Measurements from ENCODE around the gene CLEC2A.
"Not testable (repeated sequence)": the region's sequence is repeated elsewhere in the genome, so short reads cannot be mapped to it uniquely, and the experiment has no call there.

The CLEC2A gene

DNA sequence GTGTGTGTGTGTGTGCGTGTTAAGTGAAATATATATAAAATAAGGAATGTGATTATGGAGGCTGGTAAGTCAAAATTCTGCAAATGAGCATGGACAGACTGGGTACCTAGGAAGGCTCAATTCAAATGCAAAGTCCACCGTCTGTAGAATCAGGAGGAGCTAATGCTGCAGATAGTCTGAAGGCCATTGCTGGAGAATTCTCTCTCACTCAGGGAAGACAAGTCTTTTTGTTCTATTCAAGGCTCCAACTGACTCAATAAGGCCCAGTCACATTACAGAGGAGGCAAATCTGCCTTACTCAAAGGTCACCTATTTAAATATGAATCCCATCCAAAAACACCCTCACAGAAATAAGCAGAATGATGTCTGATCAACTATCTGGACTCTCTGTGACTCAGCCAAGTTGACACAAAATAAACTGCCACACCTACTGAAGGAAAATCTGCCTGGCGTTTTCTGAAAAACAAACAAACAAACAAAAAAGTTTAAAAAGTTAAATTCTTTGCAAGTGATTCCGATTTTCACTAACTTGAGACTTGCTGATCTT, 51.6 kb downstream of the CLEC2A start:
- no peak for TF ChIP-seq CTCF (IDR thresholded peaks at IDR 0.05; ENCODE audit: low read depth, low read length)
- no peak for DNase-seq
- H3K27ac ChIP-seq = no peak overlapping the region
- H3K9me3 ChIP-seq (ENCODE audit: severe bottlenecking) = no peaks in the 10 kb centered on the region
- no peaks in the 10 kb centered on the region for H3K36me3 ChIP-seq
- H3K27me3 ChIP-seq (ENCODE audit: insufficient read depth, low read depth, severe bottlenecking) = no peaks in the 10 kb centered on the region
- H3K4me3 ChIP-seq (ENCODE audit: low read depth, low read length) = no peak overlapping the region

DNA sequence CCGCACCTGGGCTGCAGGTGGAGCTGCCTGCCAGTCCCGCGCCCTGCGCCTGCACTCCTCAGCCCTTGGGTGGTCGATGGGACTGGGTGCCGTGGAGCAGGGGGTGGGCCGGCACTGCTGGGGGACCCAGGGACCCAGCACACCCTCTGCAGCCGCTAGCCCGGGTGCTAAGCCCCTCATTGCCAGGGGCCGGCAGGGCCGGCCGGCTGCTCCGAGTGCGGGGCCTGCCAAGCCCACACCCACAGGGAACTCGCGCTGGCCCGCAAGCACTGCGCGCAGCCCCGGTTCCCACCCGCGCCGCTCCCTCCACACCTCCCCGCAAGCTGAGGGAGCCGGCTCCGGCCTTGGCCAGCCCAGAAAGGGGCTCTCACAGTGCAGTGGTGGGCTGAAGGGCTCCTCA, 56.0 kb downstream of the CLEC2A start:
- DNase-seq; H3K36me3 ChIP-seq; H3K27ac ChIP-seq; H3K27me3 ChIP-seq (ENCODE audit: insufficient read depth, low read depth, severe bottlenecking); H3K9me3 ChIP-seq (ENCODE audit: severe bottlenecking); H3K4me3 ChIP-seq (ENCODE audit: low read depth, low read length): not testable (repeated sequence)

DNA sequence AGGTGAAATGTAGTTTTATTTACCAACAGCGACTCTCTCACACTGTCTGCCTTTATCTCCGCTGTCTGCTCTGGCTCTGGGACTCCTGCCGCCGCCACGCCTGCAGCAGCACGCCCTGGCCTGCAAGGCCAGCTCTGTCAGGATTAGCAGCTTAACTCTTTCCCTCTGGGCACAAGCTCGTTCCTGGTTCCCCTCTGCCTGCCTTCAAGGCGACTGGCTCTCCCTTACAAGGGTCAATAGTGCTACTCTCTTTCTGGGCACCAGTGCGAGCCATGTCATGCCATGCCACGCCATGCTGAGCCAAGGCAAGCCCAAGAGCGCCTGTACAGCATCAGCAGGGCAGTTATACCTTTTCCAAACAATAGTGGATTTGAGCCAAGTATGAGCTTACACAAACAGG, 59.4 kb downstream of the CLEC2A start:
- H3K36me3 ChIP-seq = no peaks in the 10 kb centered on the region
- peak overlapping the region; percentile 49 for H3K27ac ChIP-seq
- peak; percentile 75 for DNase-seq
- TF ChIP-seq CTCF (IDR thresholded peaks at IDR 0.05; ENCODE audit: low read depth, low read length) = no peak
- no peaks in the 10 kb centered on the region for H3K9me3 ChIP-seq (ENCODE audit: severe bottlenecking)
- H3K27me3 ChIP-seq (ENCODE audit: insufficient read depth, low read depth, severe bottlenecking) = no peaks in the 10 kb centered on the region
- peak overlapping the region; percentile 18 for H3K4me3 ChIP-seq (ENCODE audit: low read depth, low read length)

DNA sequence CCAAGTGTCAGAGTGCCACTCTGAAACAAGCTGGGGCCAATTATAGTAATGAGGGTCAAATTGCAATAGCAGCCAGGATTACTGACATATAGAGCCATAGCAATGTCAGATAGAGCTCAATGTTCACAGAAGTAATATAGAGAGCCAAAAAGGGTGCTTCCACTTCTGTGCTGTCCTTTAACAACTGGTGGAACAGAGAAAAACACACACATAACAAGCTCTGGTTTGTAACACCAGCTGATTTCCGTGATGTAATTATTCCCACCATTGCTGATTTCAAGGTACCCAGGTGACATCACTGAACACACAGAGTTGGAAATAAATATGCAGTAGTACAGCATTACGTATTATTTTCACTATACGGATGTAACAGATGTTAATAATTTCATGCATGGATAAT, 60.0 kb downstream of the CLEC2A start:
- H3K4me3 ChIP-seq (ENCODE audit: low read depth, low read length) = peak overlapping the region; percentile 18

DNA sequence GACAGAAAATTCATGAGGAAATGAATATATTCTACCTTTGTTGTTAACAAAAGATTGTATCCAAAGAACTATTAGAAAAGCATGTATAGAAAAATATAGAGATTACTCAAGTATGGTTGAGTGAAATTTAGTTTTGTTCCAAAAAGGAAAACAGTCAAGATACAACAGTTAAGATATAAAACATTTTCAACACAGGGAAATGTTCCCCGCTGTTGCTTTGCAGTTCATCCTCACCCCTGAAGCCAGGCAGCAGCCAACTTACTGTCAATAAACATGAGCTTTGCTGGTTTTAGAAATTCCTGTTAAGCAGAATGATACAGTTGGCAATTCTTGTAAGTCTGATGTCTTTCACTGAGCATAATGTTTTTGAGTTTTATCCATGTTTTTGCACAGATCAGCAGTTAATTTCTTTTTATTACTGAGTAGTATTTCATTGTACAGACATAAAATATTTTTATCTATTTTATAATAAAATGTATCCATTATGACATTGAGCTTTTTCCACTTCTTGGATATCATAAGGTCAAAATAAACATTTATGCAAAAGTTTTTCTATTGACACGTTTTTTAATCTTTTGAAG, 61.8 kb downstream of the CLEC2A start:
- Histone ChIP-seq H3K27ac (no peak overlapping the region), H3K4me3 (ENCODE audit: low read depth, low read length) (peak overlapping the region; percentile 38; the same call in 1 of the 2 replicates), H3K27me3 (ENCODE audit: insufficient read depth, low read depth, severe bottlenecking) (no peaks in the 10 kb centered on the region), H3K9me3 (ENCODE audit: severe bottlenecking) (no peaks in the 10 kb centered on the region), H3K36me3 (no peaks in the 10 kb centered on the region)
- TF ChIP-seq CTCF (IDR thresholded peaks at IDR 0.05; ENCODE audit: low read depth, low read length) = no peak
- no peak for DNase-seq

More for the DNA sequence above, 60.0 kb downstream of the CLEC2A start:
- H3K27ac ChIP-seq = peak overlapping the region; percentile 49
- TF ChIP-seq CTCF (IDR thresholded peaks at IDR 0.05; ENCODE audit: low read depth, low read length) = no peak
- H3K9me3 ChIP-seq (ENCODE audit: severe bottlenecking) = no peaks in the 10 kb centered on the region
- no peaks in the 10 kb centered on the region for H3K36me3 ChIP-seq
- H3K27me3 ChIP-seq (ENCODE audit: insufficient read depth, low read depth, severe bottlenecking) = no peaks in the 10 kb centered on the region
- no peak for DNase-seq

GRCh38 chr12:9869307-9870161, 62.6 kb downstream of the CLEC2A start, which contains the start of gene CLEC2B:
Gene CLEC2B (minus strand): TSS chr12:9869354.
- peak within 1 kb of the TSS; percentile 3; the same call in 1 of the 2 replicates for H3K27ac ChIP-seq
- DNase-seq = no peak

More at GRCh38 chr12:9869307-9870161, 62.6 kb downstream of the CLEC2A start, which contains the start of gene CLEC2B:
- H3K27me3 ChIP-seq (ENCODE audit: insufficient read depth, low read depth, severe bottlenecking) = no peaks in the 10 kb centered on the region
- TF ChIP-seq CTCF (IDR thresholded peaks at IDR 0.05; ENCODE audit: low read depth, low read length) = no peak
- no peaks in the 10 kb centered on the region for H3K36me3 ChIP-seq
- H3K9me3 ChIP-seq (ENCODE audit: severe bottlenecking) = no peaks in the 10 kb centered on the region
- peak within 1 kb of the TSS; percentile 38 for H3K4me3 ChIP-seq (ENCODE audit: low read depth, low read length)

All from WERI-Rb-1 (cell line).